ENCODE data around the gene ATXN7. TPM values are rescaled to one million over a fixed set of nuclear protein-coding genes. Genes with fewer than 3 reads are reported as not detected.

Gene ATXN7
- total RNA-seq, 2 experiments from 2014 or later, result 15.2 to 35.2 TPM

GRCh38 chr3:64021922-64022321, 158.3 kb downstream of the ATXN7 start:
- H2AFZ ChIP-seq (ENCODE audit: low read length), result no peak overlapping the region
- H3K4me2 ChIP-seq (ENCODE audit: low read length), result peak overlapping the region; percentile 90
- no peak for TF ChIP-seq EZH2phosphoT487 (IDR thresholded peaks at IDR 0.05; ENCODE audit: borderline replicate concordance, low read depth, low read length)
- 0 out of 2 replicates have a peak, but pooled peaks have one; percentile 20 for TF ChIP-seq CTCF (conservative IDR thresholded peaks at IDR 0.05; ENCODE audit: low read length)
- H3K9me3 ChIP-seq (ENCODE audit: low read length), result no peaks in the 10 kb centered on the region
- H3K79me2 ChIP-seq (ENCODE audit: insufficient read depth, low read depth, low read length), result peaks cover 41% of the 10 kb centered on the region
- intact Hi-C loops (cut with micrococcal nuclease; ENCODE audit: unreplicated experiment), result loop anchor here (2.0 kb wide), 1 partner anchor 203 kb away; the partner anchor contains the start of gene PRICKLE2
- H4K20me1 ChIP-seq (ENCODE audit: insufficient read depth, low read length), result peaks cover 18% of the 10 kb centered on the region; the same call in 1 of the 2 replicates
- peak overlapping the region; percentile 93 for H3K4me3 ChIP-seq (ENCODE audit: low read depth, low read length, poor library complexity, severe bottlenecking)
- ChIA-PET CTCF (ENCODE audit: unreplicated experiment) (no interaction called here), POLR2A (interaction anchor here (2.7 to 3.7 kb wide), 2 partner anchors 18 to 203 kb away, joined by 7 to 22 read pairs; partner anchors contain the start of gene PRICKLE2)
- H3K4me1 ChIP-seq (ENCODE audit: insufficient read depth, low read length, poor library complexity, severe bottlenecking), result peaks cover 22% of the 10 kb centered on the region
- no peak for DNase-seq (ENCODE audit: low spot score)
- peaks cover 52% of the 10 kb centered on the region for H3K36me3 ChIP-seq (ENCODE audit: insufficient read depth, low read length)
- BruUV-seq (replicated peaks), result no TSS peak
- no peak overlapping the region for H3K27ac ChIP-seq (ENCODE audit: low read depth, low read length, poor library complexity, severe bottlenecking)
- H3K9me2 ChIP-seq (ENCODE audit: insufficient read depth, low read length), result no peaks in the 10 kb centered on the region

GRCh38 chr3:64022451-64023186, 159.0 kb downstream of the ATXN7 start:
- Histone ChIP-seq H2AFZ (ENCODE audit: low read length) (peak overlapping the region; percentile 67; the same call in 1 of the 2 replicates), H3K36me3 (ENCODE audit: insufficient read depth, low read length) (peaks cover 45% of the 10 kb centered on the region), H3K9me2 (ENCODE audit: insufficient read depth, low read length) (no peaks in the 10 kb centered on the region), H3K27ac (ENCODE audit: low read depth, low read length, poor library complexity, severe bottlenecking) (peak overlapping the region; percentile 50), H4K20me1 (ENCODE audit: insufficient read depth, low read length) (peaks cover 18% of the 10 kb centered on the region; the same call in 1 of the 2 replicates), H3K4me1 (ENCODE audit: insufficient read depth, low read length, poor library complexity, severe bottlenecking) (peaks cover 22% of the 10 kb centered on the region), H3K9me3 (ENCODE audit: low read length) (no peaks in the 10 kb centered on the region), H3K79me2 (ENCODE audit: insufficient read depth, low read depth, low read length) (peaks cover 41% of the 10 kb centered on the region), H3K4me3 (ENCODE audit: low read depth, low read length, poor library complexity, severe bottlenecking) (peak overlapping the region; percentile 93), H3K4me2 (ENCODE audit: low read length) (peak overlapping the region; percentile 90)
- intact Hi-C loops (cut with micrococcal nuclease; ENCODE audit: unreplicated experiment), result loop anchor here (2.0 kb wide), 1 partner anchor 202 kb away; the partner anchor contains the start of gene PRICKLE2
- no peak for DNase-seq (ENCODE audit: low spot score)
- TSS peak; percentile 65 for BruUV-seq (replicated peaks)
- ChIA-PET CTCF (ENCODE audit: unreplicated experiment) (interaction anchor here (0.6 kb wide), 2 partner anchors 17 to 1648 kb away, joined by 3 read pairs; no protein-coding TSS in a partner anchor), POLR2A (interaction anchor here (0.7 to 3.7 kb wide), 5 partner anchors 10 to 462 kb away, joined by 5 to 22 read pairs (median 7); partner anchors contain the start of gene PRICKLE2)
- TF ChIP-seq CTCF (conservative IDR thresholded peaks at IDR 0.05; ENCODE audit: low read length) (no peak), EZH2phosphoT487 (IDR thresholded peaks at IDR 0.05; ENCODE audit: borderline replicate concordance, low read depth, low read length) (no peak)

Data from OCI-LY7 (cell line).